H1 (cell line): Measurements from ENCODE around the gene DYSF. TPM values are rescaled to one million over a fixed set of nuclear protein-coding genes. Genes with fewer than 3 reads are reported as not detected.

ENCODE experiments used
- BACH1 ChIP-seq: IDR thresholded peaks from 2 replicates; pipeline ENCODE4 v1.6.1; 2012; ENCODE audit warnings: low read length, improper control_type of control experiment
- CREB1 ChIP-seq: IDR thresholded peaks from 2 replicates; pipeline ENCODE4 v1.6.1; 2012; ENCODE audit warnings: inconsistent platforms
- GTF2F1 ChIP-seq: IDR thresholded peaks from 2 replicates; pipeline ENCODE4 v1.6.1; 2012; ENCODE audit warnings: low read depth, low read length, improper control_type of control experiment, borderline replicate concordance
- PHF8 ChIP-seq: fragments of 200-600 bp; sonication (generic); conservative IDR thresholded peaks from 2 replicates; pipeline ENCODE4 v1.7.1; 2012; ENCODE audit warnings: low read depth, mild to moderate bottlenecking, inconsistent platforms, low read length, moderate library complexity
- POU5F1 ChIP-seq: IDR thresholded peaks from 2 replicates; pipeline ENCODE4 v1.6.1; 2011; ENCODE audit warnings: low read depth, mild to moderate bottlenecking, low read length, moderate library complexity
- SAP30 ChIP-seq: fragments of 300-600 bp; sonication (generic); IDR thresholded peaks from 2 replicates; pipeline ENCODE4 v1.7.1; 2012; ENCODE audit warnings: low read length, moderate library complexity, mild to moderate bottlenecking, inconsistent platforms; ENCODE audit not compliant: insufficient read depth, insufficient replicate concordance
- TEAD4 ChIP-seq: IDR thresholded peaks from 2 replicates; pipeline ENCODE4 v1.6.1; 2012; ENCODE audit warnings: low read depth, low read length, inconsistent platforms, mixed read lengths
- polyA plus RNA-seq, 7 experiments: library from polyadenylated mRNA; depleted of rRNA in 3 of 7; stranded (reverse) in 5 of 7; unstranded in 2 of 7; fragments of >200 nt in 5 of 7; fragments of 200-250 nt in 2 of 7; gene quantifications; 1 replicate in 5 of 7; 2 replicates in 1 of 7; 4 replicates in 1 of 7; pipeline versions ENCODE4 v1.2.1 to v1.2.3, GENCODE V29; 2011 to 2013; ENCODE audit warnings: missing spikeins in 2 of 7, mixed read lengths in 2 of 7
- total RNA-seq: library from RNA; stranded (reverse); fragmentation: NEBNext Ultra II Directional; extraction: Animal tissue kit (Norgen Biotek cat#: 25700); gene quantifications from 2 replicates; pipeline ENCODE4 v1.2.1, GENCODE V29; 2021

DYSF gene
- total and polyA plus RNA-seq, 2 of the 8 experiments (the other 6 are each of a cell fraction or from before 2014, with no cell fraction given) = 5.8 to 7.1 TPM

- TF ChIP-seq SAP30 (no peak), GTF2F1 (no peak), BACH1 (no peak), TEAD4 (no peak), POU5F1 (no peak), PHF8 (no peak), CREB1 (no peak)
Measured at GRCh38 chr2:71614976-71615766, 161.8 kb downstream of the DYSF start (continued).
